ENCODE measurements around the gene LSAMP. TPM values are rescaled to one million over a fixed set of nuclear protein-coding genes. Genes with fewer than 3 reads are reported as not detected.

LSAMP gene
- total and polyA plus RNA-seq, 2 of the 8 experiments (the other 6 are each of a cell fraction or from before 2014, with no cell fraction given), result 1.8 to 5.7 TPM

- Histone ChIP-seq H3K23me2 (ENCODE audit: low read depth, low read length) (no peaks in the 10 kb centered on the region), H4K8ac (ENCODE audit: extremely low read depth, insufficient read depth, low read length) (no peak overlapping the region), H3K27me3 (replicated peaks in 1 of 4; ENCODE audit: control insufficient read depth in 3 of 4, extremely low read depth in 1 of 4, insufficient read depth in 3 of 4, low read length in 3 of 4) (no peaks in the 10 kb centered on the region), H3K4ac (replicated peaks; ENCODE audit: insufficient read length, low read depth, low read length) (no peak overlapping the region), H3K56ac (replicated peaks; ENCODE audit: insufficient read length, low read depth, low read length) (no peak overlapping the region), H2AFZ (ENCODE audit: low read length) (no peak overlapping the region), H3K27ac (ENCODE audit: low read depth, low read length) (no peak overlapping the region), H2BK12ac (ENCODE audit: low read depth, low read length) (no peak overlapping the region), H3K9ac (replicated peaks in 1 of 4; ENCODE audit: extremely low read depth in 1 of 4, low read depth in 3 of 4, low read length in 3 of 4) (no peak overlapping the region), H3K36me3 (ENCODE audit: control insufficient read depth in 2 of 4, insufficient read depth in 4 of 4, low read length in 3 of 4) (no peaks in the 10 kb centered on the region), H2BK15ac (ENCODE audit: low read length) (no peak overlapping the region), H4K5ac (ENCODE audit: insufficient read length, low read depth, low read length) (no peak overlapping the region), H3K4me2 (ENCODE audit: insufficient read depth in 1 of 2, low read depth in 2 of 2, low read length in 2 of 2) (no peak overlapping the region), H3K9me3 (ENCODE audit: insufficient read depth in 2 of 2, low read depth in 1 of 2, low read length in 1 of 2) (no peaks in the 10 kb centered on the region), H3K14ac (ENCODE audit: insufficient read length) (no peak overlapping the region), H3K23ac (ENCODE audit: insufficient read length) (no peak overlapping the region), H3K18ac (ENCODE audit: extremely low read depth, low read length) (no peak overlapping the region), H4K20me1 (replicated peaks in 1 of 2; ENCODE audit: control insufficient read depth in 1 of 2, insufficient read depth in 2 of 2, low read length in 2 of 2) (no peaks in the 10 kb centered on the region), H4K91ac (replicated peaks; ENCODE audit: insufficient read length, low read length) (no peak overlapping the region), H3K79me2 (ENCODE audit: control insufficient read depth in 1 of 2, insufficient read depth in 2 of 2, low read length in 2 of 2) (no peaks in the 10 kb centered on the region), H2BK120ac (replicated peaks; ENCODE audit: low read depth, low read length) (no peak overlapping the region), H3K79me1 (ENCODE audit: low read depth, low read length) (no peaks in the 10 kb centered on the region), H2BK20ac (ENCODE audit: low read length) (no peak overlapping the region), H2BK5ac (ENCODE audit: low read depth, low read length) (no peak overlapping the region), H3K4me1 (replicated peaks in 1 of 4; ENCODE audit: control insufficient read depth in 3 of 4, insufficient read depth in 4 of 4, low read length in 3 of 4) (peaks cover 0 to 7% (median 1%) of the 10 kb centered on the region in 4 experiments; a peak in 1 of 7 replicates), H2AK5ac (ENCODE audit: low read depth, low read length) (no peak overlapping the region), H3K4me3 (ENCODE audit: extremely low read depth in 1 of 4, insufficient read depth in 2 of 4, low read depth in 3 of 4, low read length in 4 of 4) (no peak overlapping the region)
- ChIA-PET CTCF (ENCODE audit: partially characterized antibody) (interaction anchor here (1.6 kb wide), 1 partner anchor 53 kb away, joined by 4 read pairs; no protein-coding TSS in a partner anchor), POLR2A (ENCODE audit: partially characterized antibody) (no interaction called here)
- 86% methylated on average over 3 of the region's 3 CpGs; no CpG with 5 or more reads in 1 of the 2 experiments for WGBS, 2 experiments (ENCODE audit: extremely low coverage in 1 of 2, insufficient coverage in 1 of 2, insufficient read length in 1 of 2, insufficient replicate concordance in 2 of 2, low coverage in 1 of 2, low lambda C conversion rate in 2 of 2, missing lambda C conversion rate in 1 of 2)
- FAIRE-seq (no peak), DNase-seq (ENCODE audit: low read depth in 1 of 2, low spot score in 2 of 2) (no peak)
- no peak for TF ChIP-seq MAX (IDR thresholded peaks at IDR 0.05)
- TF ChIP-seq CTBP2 (IDR thresholded peaks at IDR 0.05; ENCODE audit: borderline replicate concordance, insufficient read depth, insufficient read length, low read length), result no peak
- no peak for TF ChIP-seq KDM5A (IDR thresholded peaks at IDR 0.05; ENCODE audit: low read length)
- TF ChIP-seq BCL11A (IDR thresholded peaks at IDR 0.05; ENCODE audit: low read depth in 2 of 2, low read length in 2 of 2), result no peak
- TF ChIP-seq HDAC2 (IDR thresholded peaks at IDR 0.05; ENCODE audit: borderline replicate concordance in 1 of 2, low read depth in 2 of 2, low read length in 2 of 2), result no peak
- TF ChIP-seq YY1 (IDR thresholded peaks at IDR 0.05; ENCODE audit: low read depth, low read length), result no peak
- no peak for TF ChIP-seq SP2 (IDR thresholded peaks at IDR 0.05; ENCODE audit: low read length)
- no peak for TF ChIP-seq POU5F1 (IDR thresholded peaks at IDR 0.05; ENCODE audit: low read depth, low read length)
- TF ChIP-seq RXRA (IDR thresholded peaks at IDR 0.05; ENCODE audit: insufficient read depth, low read depth, low read length), result no peak
- TF ChIP-seq FOSL1 (IDR thresholded peaks at IDR 0.05; ENCODE audit: insufficient read depth, low read depth, low read length), result no peak
- TF ChIP-seq JUN (IDR thresholded peaks at IDR 0.05; ENCODE audit: low read depth, low read length), result no peak
- no peak for TF ChIP-seq CREB1 (IDR thresholded peaks at IDR 0.05)
- no peak for TF ChIP-seq GTF2F1 (IDR thresholded peaks at IDR 0.05; ENCODE audit: borderline replicate concordance, low read depth, low read length)
- TF ChIP-seq NANOG (IDR thresholded peaks at IDR 0.05; ENCODE audit: insufficient read depth, low read depth, low read length, poor library complexity, severe bottlenecking), result no peak
- TF ChIP-seq SP4 (IDR thresholded peaks at IDR 0.05; ENCODE audit: low read length), result no peak
Observed at GRCh38 chr3:116040152-116040551, 405.1 kb downstream of the LSAMP start.

Measured in H1 (cell line).